ENCODE measurements around the gene PLEKHA1. TPM values are rescaled to one million over a fixed set of nuclear protein-coding genes. Genes with fewer than 3 reads are reported as not detected.
A peak's percentile ranks its signal among the peaks of the same experiment; 100 is the strongest.

PLEKHA1 gene
- total and polyA plus RNA-seq, 2 experiments from 2014 or later = 54.0 to 62.6 TPM

- Histone ChIP-seq H3K4me3 (no peak overlapping the region), H3K4me2 (no peak overlapping the region), H2AFZ (no peak overlapping the region), H3K27ac (no peak overlapping the region), H3K79me2 (no peaks in the 10 kb centered on the region), H3K36me3 (replicated peaks; ENCODE audit: insufficient read depth, low read depth) (no peaks in the 10 kb centered on the region), H3K9me3 (ENCODE audit: low read depth) (no peaks in the 10 kb centered on the region), H4K20me1 (ENCODE audit: insufficient read depth, poor library complexity, severe bottlenecking) (no peaks in the 10 kb centered on the region), H3K4me1 (ENCODE audit: insufficient read depth) (peaks cover 5% of the 10 kb centered on the region), H3K9me2 (replicated peaks; ENCODE audit: insufficient read depth) (no peaks in the 10 kb centered on the region), H3K27me3 (no peaks in the 10 kb centered on the region)
- DNase-seq (ENCODE audit: low spot score) = no peak
- no peak for TF ChIP-seq EZH2 (IDR thresholded peaks at IDR 0.05; ENCODE audit: borderline replicate concordance)
- TF ChIP-seq EZH2phosphoT487 (IDR thresholded peaks at IDR 0.05; ENCODE audit: low read depth, severe bottlenecking, unreplicated experiment) = no peak
- TF ChIP-seq CTCF (IDR thresholded peaks at IDR 0.05; ENCODE audit: poor library complexity) = no peak
- 75% methylated on average over 11 of the region's 11 CpGs for WGBS (ENCODE audit: low lambda C conversion rate, missing lambda C conversion rate)
Measured at GRCh38 chr10:122341141-122341810, 33.2 kb upstream of the PLEKHA1 start.

GRCh38 chr10:122342293-122343134 lies 32.0 kb upstream of the PLEKHA1 start:
- H3K27ac ChIP-seq = no peak overlapping the region
- DNase-seq (ENCODE audit: low spot score) = peak; percentile 70
- no peaks in the 10 kb centered on the region for H3K27me3 ChIP-seq
- H3K36me3 ChIP-seq (replicated peaks; ENCODE audit: insufficient read depth, low read depth) = no peaks in the 10 kb centered on the region
- no peaks in the 10 kb centered on the region for H3K9me3 ChIP-seq (ENCODE audit: low read depth)
- H3K79me2 ChIP-seq = no peaks in the 10 kb centered on the region
- no peak overlapping the region for H3K4me3 ChIP-seq
- H3K4me2 ChIP-seq = no peak overlapping the region
- TF ChIP-seq EZH2phosphoT487 (IDR thresholded peaks at IDR 0.05; ENCODE audit: low read depth, severe bottlenecking, unreplicated experiment) (no peak), EZH2 (IDR thresholded peaks at IDR 0.05; ENCODE audit: borderline replicate concordance) (no peak), CTCF (IDR thresholded peaks at IDR 0.05; ENCODE audit: poor library complexity) (peak; percentile 76)
- H3K9me2 ChIP-seq (replicated peaks; ENCODE audit: insufficient read depth) = no peaks in the 10 kb centered on the region
- 60% methylated on average over 8 of the region's 8 CpGs for WGBS (ENCODE audit: low lambda C conversion rate, missing lambda C conversion rate)
- no peaks in the 10 kb centered on the region for H4K20me1 ChIP-seq (ENCODE audit: insufficient read depth, poor library complexity, severe bottlenecking)
- H3K4me1 ChIP-seq (ENCODE audit: insufficient read depth) = peaks cover 5% of the 10 kb centered on the region
- no peak overlapping the region for H2AFZ ChIP-seq

DNA sequence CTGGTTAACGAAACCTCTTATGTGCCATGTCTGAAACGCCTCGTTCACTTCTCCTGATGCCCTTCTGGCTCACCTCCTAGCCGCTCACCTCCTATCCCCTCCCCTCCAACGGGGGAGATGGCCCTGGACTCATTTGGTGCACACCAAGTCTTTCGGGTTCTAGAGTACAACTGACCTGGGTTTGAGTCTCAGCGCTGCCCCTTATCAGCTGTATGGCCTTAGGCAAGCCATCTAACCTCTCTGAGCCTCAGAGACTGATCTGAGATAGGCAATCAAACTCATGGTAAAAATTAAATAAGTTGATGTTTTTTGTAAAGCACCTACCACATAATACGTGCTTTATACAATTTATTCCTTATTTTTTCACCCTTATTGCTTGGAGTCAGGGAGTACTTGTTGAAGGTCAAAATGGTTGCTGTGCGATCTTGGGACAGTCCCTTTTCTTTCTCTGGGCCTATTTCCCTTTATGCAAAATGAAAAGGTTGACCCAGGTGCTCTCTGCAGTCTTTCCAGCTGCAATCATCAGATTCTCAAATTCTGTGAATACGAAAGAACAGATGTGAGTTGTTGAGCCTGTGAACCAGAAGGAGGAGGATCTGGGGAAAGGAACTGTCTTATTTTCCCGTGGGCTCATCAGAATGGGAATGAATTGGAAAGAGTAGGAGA lies 31.2 kb upstream of the PLEKHA1 start:
- Histone ChIP-seq H3K4me3 (no peak overlapping the region), H3K79me2 (no peaks in the 10 kb centered on the region), H2AFZ (no peak overlapping the region), H3K36me3 (replicated peaks; ENCODE audit: insufficient read depth, low read depth) (no peaks in the 10 kb centered on the region), H3K9me2 (replicated peaks; ENCODE audit: insufficient read depth) (no peaks in the 10 kb centered on the region), H3K27ac (no peak overlapping the region), H3K4me2 (no peak overlapping the region), H3K27me3 (no peaks in the 10 kb centered on the region), H4K20me1 (ENCODE audit: insufficient read depth, poor library complexity, severe bottlenecking) (no peaks in the 10 kb centered on the region), H3K9me3 (ENCODE audit: low read depth) (no peaks in the 10 kb centered on the region), H3K4me1 (ENCODE audit: insufficient read depth) (peaks cover 7% of the 10 kb centered on the region)
- TF ChIP-seq EZH2phosphoT487 (IDR thresholded peaks at IDR 0.05; ENCODE audit: low read depth, severe bottlenecking, unreplicated experiment) (no peak), EZH2 (IDR thresholded peaks at IDR 0.05; ENCODE audit: borderline replicate concordance) (no peak), CTCF (IDR thresholded peaks at IDR 0.05; ENCODE audit: poor library complexity) (no peak)
- 95% methylated on average over 11 of the region's 11 CpGs for WGBS (ENCODE audit: low lambda C conversion rate, missing lambda C conversion rate)
- DNase-seq (ENCODE audit: low spot score) = no peak
